Suprapubic skin (tissue), 4 donors: ENCODE data around the gene CCL19.

Experiments
- EP300 ChIP-seq: sonication (generic); formaldehyde crosslinking; IDR thresholded peaks from one replicate; pipeline ENCODE4 v1.6.1; 2017; ENCODE audit warnings: antibody characterized with exemption
- POLR2A ChIP-seq, 2 donors: fragments of 450-650 bp; IDR thresholded peaks; one replicate each; pipeline ENCODE4 v1.6.1; 2017; ENCODE audit warnings: antibody characterized with exemption in 2 of 2, mild to moderate bottlenecking in 2 of 2, moderate library complexity in 2 of 2
- POLR2AphosphoS5 ChIP-seq, 3 donors: sonication (generic); formaldehyde crosslinking; IDR thresholded peaks; one replicate each; pipeline ENCODE4 v1.6.1; 2017; ENCODE audit warnings: antibody characterized with exemption in 3 of 3
- TF ChIP-seq, protein P1 (sequence below), 2 donors: fragments of 200-600 bp in 1 of 2; fragments of 450-650 bp in 1 of 2; sonication (generic) in 1 of 2; IDR thresholded peaks; one replicate each; pipeline ENCODE4 v1.5.1; 2016 to 2019; ENCODE audit warnings: antibody characterized with exemption in 2 of 2, mild to moderate bottlenecking in 1 of 2, moderate library complexity in 1 of 2

DNA sequence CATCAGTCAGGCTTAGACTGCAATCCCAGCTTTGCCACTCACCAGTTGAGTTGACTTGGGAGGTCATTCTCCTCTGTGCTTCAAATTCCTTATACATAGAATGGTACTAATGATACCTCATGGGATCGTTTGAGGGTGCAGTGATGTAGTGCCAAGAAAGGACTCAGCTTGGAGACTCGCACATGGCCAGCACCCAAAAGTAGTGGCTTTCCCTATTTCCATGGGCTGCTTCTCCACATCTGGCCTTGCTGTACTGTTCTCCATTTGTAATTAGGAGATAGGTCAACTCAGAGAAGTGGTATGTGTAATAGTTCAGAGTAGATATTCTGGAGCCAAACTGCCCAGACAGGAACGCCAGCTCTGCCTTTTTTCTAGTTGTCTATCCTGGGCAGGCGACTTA is 5.5 kb downstream of the CCL19 start:
- TF ChIP-seq, protein P1, sequence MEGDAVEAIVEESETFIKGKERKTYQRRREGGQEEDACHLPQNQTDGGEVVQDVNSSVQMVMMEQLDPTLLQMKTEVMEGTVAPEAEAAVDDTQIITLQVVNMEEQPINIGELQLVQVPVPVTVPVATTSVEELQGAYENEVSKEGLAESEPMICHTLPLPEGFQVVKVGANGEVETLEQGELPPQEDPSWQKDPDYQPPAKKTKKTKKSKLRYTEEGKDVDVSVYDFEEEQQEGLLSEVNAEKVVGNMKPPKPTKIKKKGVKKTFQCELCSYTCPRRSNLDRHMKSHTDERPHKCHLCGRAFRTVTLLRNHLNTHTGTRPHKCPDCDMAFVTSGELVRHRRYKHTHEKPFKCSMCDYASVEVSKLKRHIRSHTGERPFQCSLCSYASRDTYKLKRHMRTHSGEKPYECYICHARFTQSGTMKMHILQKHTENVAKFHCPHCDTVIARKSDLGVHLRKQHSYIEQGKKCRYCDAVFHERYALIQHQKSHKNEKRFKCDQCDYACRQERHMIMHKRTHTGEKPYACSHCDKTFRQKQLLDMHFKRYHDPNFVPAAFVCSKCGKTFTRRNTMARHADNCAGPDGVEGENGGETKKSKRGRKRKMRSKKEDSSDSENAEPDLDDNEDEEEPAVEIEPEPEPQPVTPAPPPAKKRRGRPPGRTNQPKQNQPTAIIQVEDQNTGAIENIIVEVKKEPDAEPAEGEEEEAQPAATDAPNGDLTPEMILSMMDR (IDR thresholded peaks at IDR 0.05): no peak
- TF ChIP-seq POLR2A (IDR thresholded peaks at IDR 0.05) (no peak), POLR2AphosphoS5 (IDR thresholded peaks at IDR 0.05) (no peak), EP300 (no peak)
